ENCODE data around the gene PREPL. TPM values are rescaled to one million over a fixed set of nuclear protein-coding genes. Genes with fewer than 3 reads are reported as not detected.

The PREPL gene
- total RNA-seq, 4 donors from 2014 or later: 17.0 to 61.1 (median 22.6) TPM

GRCh38 chr2:44301111-44301510 lies 60.2 kb downstream of the PREPL start:
- Histone ChIP-seq H3K27me3 (no peaks in the 10 kb centered on the region), H3K36me3 (peaks cover 0 to 40% (median 0%) of the 10 kb centered on the region in 3 donors), H3K4me1 (no peaks in the 10 kb centered on the region), H3K27ac (no peak overlapping the region), H3K4me3 (no peak overlapping the region), H3K9me3 (no peaks in the 10 kb centered on the region)
- DNase-seq: no peak
- TF ChIP-seq, protein P1, sequence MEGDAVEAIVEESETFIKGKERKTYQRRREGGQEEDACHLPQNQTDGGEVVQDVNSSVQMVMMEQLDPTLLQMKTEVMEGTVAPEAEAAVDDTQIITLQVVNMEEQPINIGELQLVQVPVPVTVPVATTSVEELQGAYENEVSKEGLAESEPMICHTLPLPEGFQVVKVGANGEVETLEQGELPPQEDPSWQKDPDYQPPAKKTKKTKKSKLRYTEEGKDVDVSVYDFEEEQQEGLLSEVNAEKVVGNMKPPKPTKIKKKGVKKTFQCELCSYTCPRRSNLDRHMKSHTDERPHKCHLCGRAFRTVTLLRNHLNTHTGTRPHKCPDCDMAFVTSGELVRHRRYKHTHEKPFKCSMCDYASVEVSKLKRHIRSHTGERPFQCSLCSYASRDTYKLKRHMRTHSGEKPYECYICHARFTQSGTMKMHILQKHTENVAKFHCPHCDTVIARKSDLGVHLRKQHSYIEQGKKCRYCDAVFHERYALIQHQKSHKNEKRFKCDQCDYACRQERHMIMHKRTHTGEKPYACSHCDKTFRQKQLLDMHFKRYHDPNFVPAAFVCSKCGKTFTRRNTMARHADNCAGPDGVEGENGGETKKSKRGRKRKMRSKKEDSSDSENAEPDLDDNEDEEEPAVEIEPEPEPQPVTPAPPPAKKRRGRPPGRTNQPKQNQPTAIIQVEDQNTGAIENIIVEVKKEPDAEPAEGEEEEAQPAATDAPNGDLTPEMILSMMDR (IDR thresholded peaks at IDR 0.05): no peak
- TF ChIP-seq POLR2A (IDR thresholded peaks at IDR 0.05): no peak

- no peak for DNase-seq
- no peaks in the 10 kb centered on the region for H3K27me3 ChIP-seq
- TF ChIP-seq, protein P1 (IDR thresholded peaks at IDR 0.05): no peak
- TF ChIP-seq POLR2A (IDR thresholded peaks at IDR 0.05): no peak
These were observed 61.7 kb downstream of the PREPL start for GRCh38 chr2:44299635-44300034.

GRCh38 chr2:44297431-44297830 lies 63.9 kb downstream of the PREPL start:
- Histone ChIP-seq H3K4me3 (no peak overlapping the region), H3K4me1 (peaks cover 0 to 4% (median 0%) of the 10 kb centered on the region in 4 donors), H3K36me3 (peaks cover 0 to 33% (median 0%) of the 10 kb centered on the region in 3 donors), H3K27ac (no peak overlapping the region), H3K9me3 (no peaks in the 10 kb centered on the region), H3K27me3 (no peaks in the 10 kb centered on the region)
- TF ChIP-seq, protein P1 (IDR thresholded peaks at IDR 0.05): no peak
- no peak for TF ChIP-seq POLR2A (IDR thresholded peaks at IDR 0.05)
- no peak for DNase-seq

More at GRCh38 chr2:44299635-44300034, 61.7 kb downstream of the PREPL start:
- Histone ChIP-seq H3K36me3 (peaks cover 0 to 43% (median 0%) of the 10 kb centered on the region in 3 donors), H3K9me3 (no peaks in the 10 kb centered on the region), H3K27ac (no peak overlapping the region), H3K4me1 (no peaks in the 10 kb centered on the region), H3K4me3 (no peak overlapping the region)

DNA sequence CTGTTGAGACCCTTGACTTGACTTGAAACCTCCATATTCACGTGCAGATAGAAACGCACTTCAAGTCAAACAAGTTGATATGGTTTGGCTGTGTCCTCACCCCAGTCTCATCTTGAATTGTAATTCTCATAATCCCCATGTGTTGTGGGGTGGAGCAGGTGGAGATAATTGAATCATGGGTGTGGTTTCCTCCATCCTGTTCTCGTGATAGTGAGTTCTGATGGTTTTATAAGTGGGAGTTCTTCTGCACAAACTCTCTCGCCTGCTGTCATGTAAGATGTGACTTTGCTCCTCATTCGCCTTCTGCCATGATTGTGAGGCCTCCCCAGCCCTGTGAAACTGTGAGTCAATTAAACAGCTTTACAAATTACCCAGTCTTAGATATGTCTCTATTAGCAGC lies 64.6 kb downstream of the PREPL start:
- TF ChIP-seq, protein P1 (IDR thresholded peaks at IDR 0.05): no peak
- TF ChIP-seq POLR2A (IDR thresholded peaks at IDR 0.05): no peak
- Histone ChIP-seq H3K27me3 (no peaks in the 10 kb centered on the region), H3K27ac (no peak overlapping the region), H3K4me3 (no peak overlapping the region), H3K36me3 (peaks cover 0 to 26% (median 0%) of the 10 kb centered on the region in 3 donors), H3K9me3 (no peaks in the 10 kb centered on the region), H3K4me1 (peaks cover 0 to 12% (median 0%) of the 10 kb centered on the region in 4 donors)
- DNase-seq: no peak

DNA sequence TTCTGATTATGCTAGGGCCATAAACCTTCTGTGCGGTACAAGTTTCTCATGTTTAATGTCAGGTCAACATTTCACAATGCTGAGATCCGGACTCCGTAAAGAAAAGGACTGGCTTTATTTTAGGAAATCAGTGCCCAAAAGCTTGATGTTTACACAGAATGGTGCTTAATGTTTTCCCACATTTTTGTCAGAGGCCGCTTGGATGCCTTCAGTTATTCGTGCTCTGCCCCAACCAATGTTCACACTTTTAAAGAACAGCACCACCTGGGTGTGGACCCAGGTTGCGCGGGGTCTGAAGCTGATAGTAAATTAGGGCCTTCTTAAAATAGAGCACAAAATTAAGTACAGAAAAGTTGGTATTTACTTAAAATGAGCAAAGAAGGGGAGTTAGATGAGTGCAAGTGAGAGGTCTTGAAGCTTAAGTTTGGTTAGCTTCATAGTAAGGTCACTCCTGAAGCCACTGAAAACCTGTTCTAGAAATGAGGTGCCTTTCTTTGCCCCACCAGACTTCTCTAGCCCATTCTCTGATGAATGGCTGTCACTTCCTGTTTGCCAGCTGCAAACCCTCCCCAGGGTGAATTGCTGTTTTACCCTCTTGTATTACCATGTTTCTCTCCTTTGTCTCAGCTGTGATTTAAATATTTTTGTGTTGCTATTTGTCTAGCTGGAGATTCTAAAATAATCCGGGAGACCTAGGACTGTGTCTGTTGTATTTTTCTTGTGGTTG lies 65.5 kb downstream of the PREPL start:
- TF ChIP-seq POLR2A (IDR thresholded peaks at IDR 0.05): no peak
- TF ChIP-seq, protein P1 (IDR thresholded peaks at IDR 0.05): no peak
- peaks cover 0 to 20% (median 0%) of the 10 kb centered on the region in 3 donors for H3K36me3 ChIP-seq
- H3K4me3 ChIP-seq: no peak overlapping the region
- H3K9me3 ChIP-seq: no peaks in the 10 kb centered on the region
- H3K27me3 ChIP-seq: no peaks in the 10 kb centered on the region
- H3K27ac ChIP-seq: no peak overlapping the region
- H3K4me1 ChIP-seq: peaks cover 0 to 20% (median 0%) of the 10 kb centered on the region in 4 donors
- no peak for DNase-seq

Measured in Peyer's patch (tissue), 4 donors.